Large intestine (tissue), 3 donors: ENCODE results near the gene NCAPG2. TPM values are rescaled to one million over a fixed set of nuclear protein-coding genes. Genes with fewer than 3 reads are reported as not detected.
"Not testable (repeated sequence)": the region's sequence is repeated elsewhere in the genome, so short reads cannot be mapped to it uniquely, and the experiment has no call there.

ENCODE experiments used
- DNase-seq, 2 donors: peaks; one replicate each; pipeline versions ENCODE4 v3.0.0 to v3.0.0-alpha.2; 2013
- H3K27ac ChIP-seq: one replicate; pipeline ENCODE4 v1.5.1; 2013; ENCODE audit warnings: low read length
- H3K27me3 ChIP-seq: 2 replicates; pipeline ENCODE4 v1.6.1; 2013; ENCODE audit warnings: low read length; ENCODE audit not compliant: control insufficient read depth, insufficient read depth
- H3K36me3 ChIP-seq: 2 replicates; pipeline ENCODE4 v1.6.1; 2013; ENCODE audit warnings: low read length; ENCODE audit not compliant: control insufficient read depth, insufficient read depth
- H3K4me1 ChIP-seq: one replicate; pipeline ENCODE4 v1.6.1; 2013; ENCODE audit warnings: low read length; ENCODE audit not compliant: control insufficient read depth, insufficient read depth
- H3K4me3 ChIP-seq: one replicate; pipeline ENCODE4 v1.5.1; 2013; ENCODE audit warnings: low read length
- H3K9me3 ChIP-seq: one replicate; pipeline ENCODE4 v1.6.1; 2013; ENCODE audit warnings: mild to moderate bottlenecking, low read depth, low read length, moderate library complexity; ENCODE audit not compliant: control insufficient read depth
- WGBS: methylation state at CpG from one replicate; pipeline ENCODE4 v1.1.5; 2013; ENCODE audit warnings: low lambda C conversion rate; ENCODE audit not compliant: insufficient coverage; 5-methylcytosine and 5-hydroxymethylcytosine counted together
- polyA plus RNA-seq: library from polyadenylated mRNA; unstranded; fragments of 120-200 nt; gene quantifications from one replicate; pipeline ENCODE4 v1.2.1, GENCODE V29; 2013

Gene NCAPG2
- polyA plus RNA-seq, 1 donor = 12.5 TPM

DNA sequence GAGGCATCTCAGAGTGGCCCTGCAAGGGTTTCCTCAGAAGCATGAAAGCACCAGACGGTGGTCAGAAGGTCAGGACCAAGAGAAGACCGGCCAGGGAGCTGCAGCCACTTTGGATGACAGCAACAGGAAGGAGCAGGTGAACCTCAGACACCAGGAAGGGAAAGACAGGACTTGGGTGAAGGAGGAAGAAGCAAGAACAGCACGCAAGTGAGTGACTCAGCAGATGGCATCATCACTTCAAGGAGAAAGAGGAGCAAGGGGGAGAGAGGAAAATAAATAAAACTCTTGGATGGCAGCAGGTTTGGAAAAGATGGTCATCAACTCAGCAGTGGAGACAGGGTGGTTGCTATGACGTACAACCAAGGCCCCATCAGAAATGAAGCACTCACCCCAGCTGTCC, 31.6 kb downstream of the NCAPG2 start:
- H3K27ac ChIP-seq = no peak overlapping the region
- 100% methylated on average over 1 of the region's 4 CpGs for WGBS
- DNase-seq = no peak
- H3K4me3 ChIP-seq = no peak overlapping the region
- no peaks in the 10 kb centered on the region for H3K27me3 ChIP-seq
- no peaks in the 10 kb centered on the region for H3K4me1 ChIP-seq
- peaks cover 17% of the 10 kb centered on the region for H3K36me3 ChIP-seq
- H3K9me3 ChIP-seq = no peaks in the 10 kb centered on the region

DNA sequence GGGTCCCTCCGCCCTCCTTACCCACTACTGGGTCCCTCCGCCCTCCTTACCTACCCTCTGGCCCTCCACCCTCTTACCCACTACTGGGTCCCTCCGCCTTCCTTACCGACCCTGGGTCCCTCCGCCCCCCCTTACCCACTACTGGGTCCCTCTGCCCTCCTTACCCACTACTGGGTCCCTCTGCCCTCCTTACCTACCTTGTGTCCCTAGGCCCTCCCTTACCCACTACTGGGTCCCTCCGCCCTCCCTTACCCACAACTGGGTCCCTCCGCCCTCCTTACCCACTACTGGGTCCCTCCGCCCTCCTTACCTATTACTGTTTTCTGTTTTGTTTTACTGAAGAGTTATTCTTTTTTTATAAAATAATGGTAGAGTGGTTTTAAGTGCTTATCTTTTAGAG, 36.5 kb downstream of the NCAPG2 start:
- not testable (repeated sequence) for H3K27ac ChIP-seq, H3K4me1 ChIP-seq, H3K4me3 ChIP-seq, H3K27me3 ChIP-seq, H3K9me3 ChIP-seq
- peak in 1 of 2 donors; percentile 26 for DNase-seq
- WGBS = 95% methylated on average over 5 of the region's 8 CpGs
- peaks cover 12% of the 10 kb centered on the region for H3K36me3 ChIP-seq

DNA sequence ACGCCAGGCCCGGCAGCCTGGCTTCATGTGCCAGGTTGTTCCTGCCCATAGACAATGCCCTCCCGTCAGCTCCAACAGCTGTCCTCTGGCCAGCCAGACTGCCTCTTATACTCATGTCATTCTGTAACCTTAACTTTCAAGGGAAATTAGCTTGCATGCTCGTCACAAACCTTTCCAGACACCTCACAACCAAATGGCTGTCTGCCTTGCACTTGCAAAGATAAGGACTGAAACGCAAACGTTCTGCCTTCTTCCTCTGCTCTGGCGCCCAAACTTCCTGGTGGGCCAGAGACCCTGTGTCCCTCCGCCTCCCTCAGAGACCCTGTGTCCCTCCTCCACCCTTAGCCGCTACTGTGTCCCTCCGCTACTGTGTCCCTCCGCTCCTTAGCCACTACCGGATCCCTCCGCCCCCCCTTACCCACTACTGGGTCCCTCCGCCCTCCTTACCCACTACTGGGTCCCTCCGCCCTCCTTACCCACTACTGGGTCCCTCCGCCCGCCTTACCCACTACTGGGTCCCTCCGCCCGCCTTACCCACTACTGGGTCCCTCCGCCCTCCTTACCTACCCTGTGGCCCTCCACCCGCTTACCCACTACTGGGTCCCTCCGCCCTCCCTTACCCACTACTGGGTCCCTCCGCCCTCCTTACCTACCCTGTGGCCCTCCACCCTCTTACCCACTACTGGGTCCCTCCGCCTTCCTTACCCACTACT, 37.5 kb downstream of the NCAPG2 start:
- H3K27ac ChIP-seq, H3K27me3 ChIP-seq, H3K9me3 ChIP-seq, H3K4me1 ChIP-seq, H3K4me3 ChIP-seq, H3K36me3 ChIP-seq, DNase-seq: not testable (repeated sequence)
- WGBS = 80% methylated on average over 1 of the region's 24 CpGs

DNA sequence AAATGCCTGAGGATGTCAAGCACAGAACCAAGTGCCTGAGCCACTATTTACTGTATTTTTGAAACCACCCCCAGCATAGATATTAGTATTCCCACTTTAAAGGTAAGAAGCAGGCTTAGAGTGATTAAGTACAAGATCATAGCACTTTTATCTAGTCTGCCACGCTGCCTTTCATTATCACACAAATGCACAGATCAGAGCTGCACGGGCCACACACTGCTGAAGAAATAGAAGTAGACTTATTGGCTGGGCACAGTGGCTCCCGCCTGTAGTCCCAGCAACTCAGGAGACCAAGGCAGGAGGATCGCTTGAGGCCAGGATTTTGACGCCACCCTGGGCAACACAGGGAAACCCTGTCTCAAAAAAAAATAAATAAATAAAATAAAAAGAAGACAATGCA, 38.2 kb downstream of the NCAPG2 start:
- Histone ChIP-seq H3K27ac (no peak overlapping the region), H3K27me3 (no peaks in the 10 kb centered on the region), H3K4me1 (no peaks in the 10 kb centered on the region), H3K36me3 (peaks cover 11% of the 10 kb centered on the region), H3K4me3 (no peak overlapping the region), H3K9me3 (no peaks in the 10 kb centered on the region)
- no CpG with 5 or more reads among the region's 5 CpGs for WGBS
- DNase-seq = no peak

DNA sequence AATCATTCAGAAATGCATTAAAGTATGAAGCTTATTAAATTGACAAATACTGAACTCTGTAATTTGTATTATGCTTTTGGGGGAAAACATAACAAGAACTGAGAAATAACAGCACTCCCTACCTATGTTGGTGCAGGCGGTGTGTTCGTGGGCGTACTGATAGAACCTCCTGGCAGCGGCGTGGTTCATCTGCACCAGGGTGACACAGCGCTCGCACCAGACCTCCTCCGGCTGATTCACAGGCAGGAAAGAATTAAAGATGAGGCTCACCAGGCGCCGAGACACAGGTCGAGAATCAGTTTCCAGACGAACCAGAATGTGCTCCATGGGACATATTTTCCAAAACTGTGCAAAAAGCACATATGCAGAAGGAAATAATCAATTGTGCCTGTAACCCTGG, 40.2 kb downstream of the NCAPG2 start:
- no peaks in the 10 kb centered on the region for H3K9me3 ChIP-seq
- H3K4me1 ChIP-seq = no peaks in the 10 kb centered on the region
- 96% methylated on average over 4 of the region's 12 CpGs for WGBS
- no peak for DNase-seq
- H3K4me3 ChIP-seq = no peak overlapping the region
- no peaks in the 10 kb centered on the region for H3K27me3 ChIP-seq
- no peak overlapping the region for H3K27ac ChIP-seq
- H3K36me3 ChIP-seq = peaks cover 13% of the 10 kb centered on the region

DNA sequence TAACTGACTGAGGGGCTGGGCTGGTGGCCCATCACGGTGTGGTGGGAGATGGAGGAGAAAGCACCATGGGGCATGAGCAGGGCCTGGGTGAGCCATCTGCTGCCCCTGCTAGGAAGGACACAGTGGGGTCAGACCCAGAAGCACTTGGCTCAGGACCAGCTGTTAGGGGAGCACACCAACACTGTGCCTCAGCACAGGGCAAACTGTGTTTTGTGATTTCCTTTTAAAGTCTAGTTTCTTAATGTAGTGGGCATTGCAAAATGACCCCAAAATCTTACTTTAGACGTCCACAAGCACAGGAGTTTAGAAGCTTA, 41.2 kb downstream of the NCAPG2 start:
- 83% methylated on average over 1 of the region's 2 CpGs for WGBS

DNA sequence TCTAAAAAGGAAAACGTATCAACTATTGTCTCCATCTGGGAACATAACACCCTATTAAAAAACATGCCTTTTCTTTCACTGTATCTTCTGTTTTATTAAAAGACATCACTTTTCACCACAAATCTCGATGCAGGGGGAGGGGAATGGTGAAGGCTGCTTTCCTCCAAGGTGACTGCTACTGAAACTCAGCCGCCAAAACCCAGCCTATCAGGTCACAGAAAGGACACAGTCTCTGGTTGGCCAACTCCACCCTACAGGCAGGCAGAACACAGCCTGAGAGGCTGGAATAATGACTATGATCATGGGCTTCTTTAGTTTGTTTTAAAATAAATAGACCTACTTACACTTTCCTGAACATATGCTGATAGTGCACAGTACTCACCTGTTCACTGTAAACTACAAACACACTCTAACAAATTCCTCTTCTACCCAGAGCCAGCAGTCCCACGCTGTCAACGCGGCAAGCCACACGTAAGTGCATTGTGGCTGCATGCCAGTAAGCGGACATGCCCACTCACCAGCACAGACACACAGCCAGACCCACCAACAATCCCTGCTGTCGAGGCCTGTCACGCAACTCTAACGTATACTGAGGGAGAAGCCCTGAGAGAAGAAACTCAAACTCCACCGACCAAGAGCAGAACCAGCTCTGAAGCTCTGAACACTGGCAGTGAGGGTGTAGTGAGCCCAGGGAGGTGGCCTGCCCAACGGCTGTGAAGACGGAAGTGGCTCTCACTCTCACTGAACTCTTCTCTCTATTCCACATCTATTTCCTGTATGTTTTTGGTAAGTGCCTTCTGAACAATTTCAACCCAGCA, 41.8 kb downstream of the NCAPG2 start:
- H3K27ac ChIP-seq = no peak overlapping the region
- WGBS = no CpG with 5 or more reads among the region's 14 CpGs

More for the DNA sequence above, 41.2 kb downstream of the NCAPG2 start:
- no peaks in the 10 kb centered on the region for H3K9me3 ChIP-seq
- DNase-seq = no peak
- peaks cover 13% of the 10 kb centered on the region for H3K36me3 ChIP-seq
- H3K27ac ChIP-seq = no peak overlapping the region
- no peaks in the 10 kb centered on the region for H3K27me3 ChIP-seq
- no peaks in the 10 kb centered on the region for H3K4me1 ChIP-seq
- H3K4me3 ChIP-seq = no peak overlapping the region

DNA sequence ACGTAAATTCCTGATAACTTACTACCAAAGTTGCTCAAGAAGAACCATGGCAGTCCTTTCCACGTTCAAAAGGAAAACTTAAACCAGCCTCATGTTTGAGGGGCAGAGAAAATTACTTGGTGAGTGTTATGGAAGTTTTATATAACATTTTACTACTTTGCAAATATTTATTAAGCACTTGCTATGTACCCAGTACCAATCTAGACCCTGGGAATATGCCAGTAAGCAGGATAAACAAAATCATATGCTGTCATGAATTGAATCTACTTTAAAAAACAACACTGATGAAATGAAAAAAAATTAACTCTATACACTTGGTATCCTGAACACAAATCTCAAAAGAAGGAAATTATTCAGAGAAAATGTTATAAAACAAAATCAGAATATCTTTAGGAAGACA, 46.1 kb downstream of the NCAPG2 start:
- WGBS = no CpG with 5 or more reads among the region's 2 CpGs
- Histone ChIP-seq H3K9me3 (no peaks in the 10 kb centered on the region), H3K27ac (no peak overlapping the region), H3K4me3 (no peak overlapping the region), H3K27me3 (no peaks in the 10 kb centered on the region), H3K36me3 (peaks cover 32% of the 10 kb centered on the region), H3K4me1 (no peaks in the 10 kb centered on the region)
- no peak for DNase-seq

More for the DNA sequence above, 41.8 kb downstream of the NCAPG2 start:
- no peak for DNase-seq
- H3K36me3 ChIP-seq = peaks cover 13% of the 10 kb centered on the region
- H3K27me3 ChIP-seq = no peaks in the 10 kb centered on the region
- no peaks in the 10 kb centered on the region for H3K9me3 ChIP-seq
- H3K4me1 ChIP-seq = no peaks in the 10 kb centered on the region
- H3K4me3 ChIP-seq = no peak overlapping the region

DNA sequence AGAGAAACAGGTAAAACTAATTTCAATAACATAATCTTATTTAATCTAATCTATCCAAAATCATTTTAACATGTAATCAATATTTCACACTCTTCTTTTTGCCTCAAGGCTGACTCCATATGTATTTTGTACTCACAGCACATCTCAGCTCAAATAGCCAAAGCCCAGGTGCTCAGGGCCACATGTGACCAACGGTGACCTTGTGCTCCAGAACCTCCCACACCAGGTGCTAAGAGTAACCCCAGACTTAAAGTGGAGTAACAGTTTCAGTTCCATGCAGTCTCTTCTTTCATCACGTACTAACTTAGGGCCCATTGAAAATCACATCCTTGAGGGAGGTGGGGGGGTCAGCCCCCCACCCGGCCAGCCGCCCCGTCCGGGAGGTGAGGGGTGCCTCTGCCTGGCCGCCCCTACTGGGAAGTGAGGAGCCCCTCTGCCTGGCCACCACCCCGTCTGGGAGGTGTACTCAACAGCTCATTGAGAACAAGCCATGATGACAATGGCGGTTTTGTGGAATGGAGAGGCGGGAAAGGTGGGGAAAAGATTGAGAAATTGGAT, 47.3 kb downstream of the NCAPG2 start:
- Histone ChIP-seq H3K36me3 (peaks cover 27% of the 10 kb centered on the region), H3K4me3 (no peak overlapping the region), H3K27me3 (no peaks in the 10 kb centered on the region), H3K27ac (no peak overlapping the region), H3K9me3 (no peaks in the 10 kb centered on the region), H3K4me1 (no peaks in the 10 kb centered on the region)
- no peak for DNase-seq
- no CpG with 5 or more reads among the region's 10 CpGs for WGBS

DNA sequence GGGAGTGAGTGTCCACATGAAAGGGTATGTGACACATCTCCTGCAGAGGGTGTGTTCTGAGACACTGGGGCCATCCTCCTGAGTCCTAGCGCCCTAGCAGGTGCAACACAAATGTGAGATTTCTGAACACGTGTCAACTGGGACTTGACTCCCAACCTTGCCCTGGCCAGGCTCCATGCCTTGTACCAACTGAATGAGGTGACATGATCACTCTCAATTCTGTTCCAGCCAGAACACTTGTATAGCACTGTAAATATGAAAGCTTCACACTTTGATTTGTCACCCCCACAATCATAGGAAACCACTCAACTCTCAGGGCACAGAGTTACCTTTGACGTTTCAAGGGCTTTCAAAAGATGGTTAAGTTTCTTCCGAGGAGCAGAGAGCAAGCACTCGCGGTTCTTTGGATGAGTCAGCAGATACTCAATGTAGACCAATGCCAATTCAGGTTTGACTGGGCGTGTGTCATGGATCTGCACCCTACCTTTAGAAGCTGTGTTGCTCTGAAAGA, 48.6 kb downstream of the NCAPG2 start:
- Histone ChIP-seq H3K4me1 (no peaks in the 10 kb centered on the region), H3K27ac (no peak overlapping the region), H3K9me3 (no peaks in the 10 kb centered on the region), H3K27me3 (no peaks in the 10 kb centered on the region), H3K36me3 (peaks cover 27% of the 10 kb centered on the region), H3K4me3 (no peak overlapping the region)
- no CpG with 5 or more reads among the region's 7 CpGs for WGBS
- no peak for DNase-seq
